ENCODE measurements around the gene SPATA2.

DNA sequence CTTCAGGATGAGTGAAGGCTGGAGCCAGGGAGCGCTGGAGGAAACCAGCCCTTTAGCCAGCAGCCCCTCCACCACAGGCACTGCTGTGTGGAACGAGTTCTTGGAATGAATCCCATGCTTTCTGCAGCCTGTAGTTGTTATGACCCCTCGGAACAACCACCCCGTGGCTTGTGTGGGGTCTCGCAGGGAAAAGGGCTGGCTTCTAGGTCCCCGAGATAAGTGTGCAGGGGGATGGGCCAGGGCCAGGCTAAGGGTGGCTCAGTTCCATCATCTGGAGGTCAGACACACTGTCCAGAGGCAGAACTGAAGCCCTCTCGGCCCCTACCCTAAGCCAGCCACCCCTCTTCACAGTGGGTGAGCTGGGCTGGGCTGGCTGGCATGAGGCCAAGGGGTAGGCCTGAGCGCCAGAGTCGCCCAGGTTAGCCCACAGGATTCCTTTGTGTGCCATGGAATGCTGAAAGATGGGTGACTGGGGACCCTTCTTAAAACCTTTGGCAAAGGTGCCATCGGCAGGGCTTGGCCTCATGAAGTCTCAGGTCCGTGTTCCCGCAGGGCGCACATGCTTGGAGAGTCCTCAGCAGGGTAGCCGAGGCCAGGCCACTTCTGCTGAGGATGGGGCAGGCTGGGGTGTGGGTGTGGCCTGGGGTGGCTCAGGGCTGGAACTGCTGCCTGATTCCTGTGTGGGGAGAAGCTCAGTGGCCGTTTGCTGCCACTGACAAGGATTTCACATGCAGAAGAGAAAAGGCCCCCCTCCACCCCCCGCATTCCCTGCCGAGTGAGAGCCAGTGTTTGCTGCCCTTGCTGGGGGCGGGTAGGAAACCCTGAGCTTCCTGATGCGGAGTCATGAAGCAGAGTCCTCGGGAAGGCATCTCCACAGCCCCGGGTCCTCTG, 24.6 kb downstream of the SPATA2 start:
- TF ChIP-seq REST (IDR thresholded peaks at IDR 0.05; ENCODE audit: insufficient read depth in 1 of 2, low read depth in 2 of 2, low read length in 1 of 2): no peak
- TF ChIP-seq CTCF (IDR thresholded peaks at IDR 0.05): no peak

All from Panc1 (cell line).